Upper lobe of right lung (tissue), 1 donor: ENCODE measurements around the gene PACS1. TPM values are rescaled to one million over a fixed set of nuclear protein-coding genes. Genes with fewer than 3 reads are reported as not detected.

Experiments
- ATAC-seq: fragments of 200-7000 bp; cut with Tn5 transposase; one replicate; pipeline ENCODE4 v1.9.1; 2020; ENCODE audit warnings: mild to moderate bottlenecking, moderate library complexity
- DNase-seq: peaks from one replicate; pipeline ENCODE4 v3.0.0-alpha.2; 2020
- H3K27ac ChIP-seq: fragments of 200-600 bp; one replicate; pipeline ENCODE4 v1.8.0; 2022
- H3K27me3 ChIP-seq: fragments of 200-600 bp; one replicate; pipeline ENCODE4 v1.8.0; 2022; ENCODE audit warnings: mild to moderate bottlenecking
- H3K36me3 ChIP-seq: fragments of 200-600 bp; one replicate; pipeline ENCODE4 v1.8.0; 2022
- H3K4me1 ChIP-seq: fragments of 200-600 bp; one replicate; pipeline ENCODE4 v1.8.0; 2022
- H3K4me3 ChIP-seq: fragments of 200-600 bp; one replicate; pipeline ENCODE4 v1.8.0; 2022; ENCODE audit warnings: mild to moderate bottlenecking
- H3K9me3 ChIP-seq: fragments of 200-600 bp; one replicate; pipeline ENCODE4 v1.8.0; 2022
- CTCF ChIP-seq: fragments of 200-600 bp; IDR thresholded peaks from one replicate; pipeline ENCODE4 v1.8.0; 2022; ENCODE audit warnings: antibody characterized with exemption
- intact Hi-C: fragments of 100-400 bp; cut with DNase I; formaldehyde crosslinking; loops from one replicate; pipeline ENCODE4 v1.11.0; 2022
- total RNA-seq: library from RNA; stranded (reverse); fragmentation: NEBNext Ultra II Directional; extraction: Animal tissue kit (Norgen Biotek cat#: 25700); gene quantifications from one replicate; pipeline ENCODE4 v1.2.1, GENCODE V29; 2021
- donor health status: DM: no; HTN: yes; CAD: no; lungs with severe emphysema.

PACS1 gene
- total RNA-seq, 1 donor from 2014 or later: 55.9 TPM

GRCh38 chr11:66126064-66126463 is 56.0 kb downstream of the PACS1 start:
- Histone ChIP-seq H3K4me1 (peaks cover 18% of the 10 kb centered on the region), H3K36me3 (no peaks in the 10 kb centered on the region), H3K27me3 (no peaks in the 10 kb centered on the region), H3K4me3 (no peak overlapping the region), H3K27ac (peak overlapping the region; percentile 70), H3K9me3 (no peaks in the 10 kb centered on the region)
- TF ChIP-seq CTCF: no peak
- ATAC-seq (peak; percentile 70), DNase-seq (no peak)
- intact Hi-C loops: no loop called here

GRCh38 chr11:66126808-66127555 is 56.9 kb downstream of the PACS1 start:
- peak; percentile 96 for ATAC-seq
- intact Hi-C loops: no loop called here
- Histone ChIP-seq H3K27ac (peak overlapping the region; percentile 70), H3K4me3 (no peak overlapping the region), H3K36me3 (no peaks in the 10 kb centered on the region), H3K4me1 (peaks cover 18% of the 10 kb centered on the region), H3K27me3 (no peaks in the 10 kb centered on the region), H3K9me3 (no peaks in the 10 kb centered on the region)
- DNase-seq: peak; percentile 68
- TF ChIP-seq CTCF: no peak

- Histone ChIP-seq H3K4me1 (peaks cover 14% of the 10 kb centered on the region), H3K9me3 (no peaks in the 10 kb centered on the region), H3K36me3 (no peaks in the 10 kb centered on the region), H3K27me3 (no peaks in the 10 kb centered on the region), H3K4me3 (no peak overlapping the region), H3K27ac (no peak overlapping the region)
- ATAC-seq (no peak), DNase-seq (no peak)
- intact Hi-C loops: loop anchor here (10.0 kb wide), 1 partner anchor 66 kb away; no protein-coding TSS in a partner anchor
- TF ChIP-seq CTCF: no peak
Measured at GRCh38 chr11:66130978-66131377, 60.9 kb downstream of the PACS1 start.

GRCh38 chr11:66131937-66132632 is 62.0 kb downstream of the PACS1 start:
- Histone ChIP-seq H3K36me3 (no peaks in the 10 kb centered on the region), H3K27ac (no peak overlapping the region), H3K27me3 (no peaks in the 10 kb centered on the region), H3K4me1 (peaks cover 8% of the 10 kb centered on the region), H3K4me3 (no peak overlapping the region), H3K9me3 (no peaks in the 10 kb centered on the region)
- no peak for TF ChIP-seq CTCF
- intact Hi-C loops: loop anchor here (10.0 kb wide), 1 partner anchor 67 kb away; no protein-coding TSS in a partner anchor
- ATAC-seq (no peak), DNase-seq (no peak)

- Histone ChIP-seq H3K36me3 (no peaks in the 10 kb centered on the region), H3K4me3 (no peak overlapping the region), H3K9me3 (no peaks in the 10 kb centered on the region), H3K27me3 (no peaks in the 10 kb centered on the region), H3K4me1 (peaks cover 5% of the 10 kb centered on the region), H3K27ac (no peak overlapping the region)
- DNase-seq: no peak
- no peak for TF ChIP-seq CTCF
- ATAC-seq: no peak
- intact Hi-C loops: loop anchor here (10.0 kb wide), 1 partner anchor 68 kb away; no protein-coding TSS in a partner anchor
Measured at GRCh38 chr11:66133216-66133775, 63.2 kb downstream of the PACS1 start.
